A549 (cell line): Measurements from ENCODE around the gene LHFPL2. TPM values are rescaled to one million over a fixed set of nuclear protein-coding genes. Genes with fewer than 3 reads are reported as not detected.
A peak's percentile ranks its signal among the peaks of the same experiment; 100 is the strongest.

ENCODE experiments used
- ATAC-seq, 2 experiments: fragments of 200-7000 bp in 1 of 2; fragments of >200 bp in 1 of 2; cut with Nextera tagmentation in 1 of 2; cut with Tn5 transposase in 1 of 2; 3 replicates each; pipeline versions ENCODE4 v1.8.0 to v1.9.1; 2018 to 2020; ENCODE audit warnings: mild to moderate bottlenecking in 1 of 2, moderate library complexity in 1 of 2
- CTCF ChIA-PET: fragments of 300-600 bp; sonication (Branson Sonifier 250); formaldehyde crosslinking; extraction: SDS; loops from one replicate; lab custom pipeline; 2021; ENCODE audit warnings: antibody characterized with exemption, inconsistent platforms; lab: Yijun Ruan, JAX
- POLR2A ChIA-PET: fragments of 350-600 bp; formaldehyde crosslinking; extraction: SDS; loops from one replicate; lab custom pipeline; 2021; ENCODE audit warnings: antibody characterized with exemption, inconsistent platforms; lab: Yijun Ruan, JAX
- DNase-seq, 2 experiments: peaks; one replicate each; pipeline versions ENCODE4 v3.0.0 to v3.0.0-alpha.2; 2011 to 2016; ENCODE audit warnings: low read depth in 1 of 2, low spot score in 1 of 2
- FAIRE-seq: peaks from 2 replicates; lab custom pipeline; 2011; peaks lifted over from hg19 to GRCh38; lab: Jason Lieb, UNC
- H3K27ac ChIP-seq, 2 experiments: fragments of >200 bp; sonication (Bioruptor Twin); formaldehyde crosslinking; 3 replicates each; pipeline ENCODE4 v1.5.1; 2016 to 2017
- H3K4me1 ChIP-seq: fragments of >200 bp; sonication (Bioruptor Twin); formaldehyde crosslinking; 3 replicates; pipeline ENCODE4 v1.6.1; 2016
- H3K4me2 ChIP-seq: fragments of >200 bp; sonication (Bioruptor Twin); formaldehyde crosslinking; 3 replicates; pipeline ENCODE4 v1.6.1; 2016
- H3K4me3 ChIP-seq: fragments of >200 bp; sonication (Bioruptor Twin); formaldehyde crosslinking; 3 replicates; pipeline ENCODE4 v1.5.1; 2016
- H3K9me3 ChIP-seq: fragments of >200 bp; sonication (Bioruptor Twin); formaldehyde crosslinking; 3 replicates; pipeline ENCODE4 v1.6.1; 2016
- CBX8 ChIP-seq: fragments of 200-600 bp; sonication (generic); IDR thresholded peaks from 2 replicates; pipeline ENCODE4 v1.6.1; 2016
- CEBPB ChIP-seq, 2 experiments: fragments of >200 bp in 1 of 2; sonication (Bioruptor Twin) in 1 of 2; formaldehyde crosslinking in 1 of 2; IDR thresholded peaks; 2 replicates each; pipeline ENCODE4 v1.6.1; 2012 to 2016
- EHF ChIP-seq: fragments of 250-450 bp; sonication (Bioruptor Pico); IDR thresholded peaks from 2 replicates; pipeline ENCODE4 v1.5.0; 2020; ENCODE audit warnings: mild to moderate bottlenecking
- EP300 ChIP-seq, 2 experiments: fragments of >200 bp; sonication (Bioruptor Twin); formaldehyde crosslinking; IDR thresholded peaks; 2 replicates in 1 of 2; 3 replicates in 1 of 2; pipeline ENCODE4 v1.6.1; 2016 to 2017
- ESRRA ChIP-seq: fragments of 150-350 bp; IDR thresholded peaks from 2 replicates; pipeline ENCODE4 v1.6.1; 2014; ENCODE audit warnings: mild to moderate bottlenecking, low read length, borderline replicate concordance
- FOXS1 ChIP-seq: fragments of 250-450 bp; sonication (Bioruptor Pico); IDR thresholded peaks from 2 replicates; pipeline ENCODE4 v1.5.0; 2020; ENCODE audit warnings: mild to moderate bottlenecking, moderate library complexity
- HDAC2 ChIP-seq: fragments of 200-600 bp; sonication (generic); IDR thresholded peaks from 2 replicates; pipeline ENCODE4 v1.6.1; 2016
- MAFK ChIP-seq: fragments of 450-650 bp; IDR thresholded peaks from 2 replicates; pipeline ENCODE4 v1.6.1; 2014; ENCODE audit not compliant: partially characterized antibody
- MAZ ChIP-seq: fragments of 150-350 bp; IDR thresholded peaks from 2 replicates; pipeline ENCODE4 v1.6.1; 2014; ENCODE audit warnings: antibody characterized with exemption, low read depth, low read length, borderline replicate concordance
- NFE2L2 ChIP-seq: fragments of 150-350 bp; conservative IDR thresholded peaks from 2 replicates; pipeline ENCODE4 v1.6.1; 2014; ENCODE audit warnings: low read length
- NPAS2 ChIP-seq: fragments of 250-450 bp; sonication (Bioruptor Pico); IDR thresholded peaks from 2 replicates; pipeline ENCODE4 v1.8.0; 2022; ENCODE audit warnings: mild to moderate bottlenecking, moderate library complexity, borderline replicate concordance
- RAD21 ChIP-seq, 2 experiments: fragments of >200 bp in 1 of 2; sonication (Bioruptor Twin) in 1 of 2; formaldehyde crosslinking in 1 of 2; IDR thresholded peaks in 1 of 2; conservative IDR thresholded peaks in 1 of 2; 2 replicates in 1 of 2; 3 replicates in 1 of 2; pipeline ENCODE4 v1.6.1; 2012 to 2018; ENCODE audit warnings: inconsistent platforms in 1 of 2
- RARB ChIP-seq: fragments of 250-450 bp; sonication (Bioruptor Pico); IDR thresholded peaks from 2 replicates; pipeline ENCODE4 v1.8.0; 2021; ENCODE audit warnings: mild to moderate bottlenecking, moderate library complexity
- RCOR1 ChIP-seq: fragments of 150-350 bp; IDR thresholded peaks from 2 replicates; pipeline ENCODE4 v1.6.1; 2014; ENCODE audit warnings: antibody characterized with exemption, low read length, low read depth
- ZFP36 ChIP-seq: fragments of 450-650 bp; IDR thresholded peaks from 2 replicates; pipeline ENCODE4 v1.6.1; 2014; ENCODE audit warnings: borderline replicate concordance; ENCODE audit not compliant: partially characterized antibody
- ZNF302 ChIP-seq: fragments of 250-450 bp; sonication (Bioruptor Pico); IDR thresholded peaks from 2 replicates; pipeline ENCODE4 v1.9.0; 2021; ENCODE audit warnings: inconsistent platforms, mild to moderate bottlenecking, moderate library complexity
- ZSCAN20 ChIP-seq: fragments of 250-450 bp; sonication (Bioruptor Pico); IDR thresholded peaks from 2 replicates; pipeline ENCODE4 v1.8.0; 2022; ENCODE audit warnings: mild to moderate bottlenecking, moderate library complexity
- WGBS: methylation state at CpG from one replicate; pipeline ENCODE4 v1.1.6; 2017; ENCODE audit errors: missing lambda C conversion rate; 5-methylcytosine and 5-hydroxymethylcytosine counted together
- polyA plus RNA-seq, 4 experiments: library from polyadenylated mRNA; depleted of rRNA in 3 of 4; stranded (reverse); fragments of >200 nt; fragmentation: RNase III in 1 of 4; extraction: RNeasy Plus Mini Kit Qiagen cat#74134 plus additional on column Dnase treatment in 1 of 4; gene quantifications; 2 replicates in 3 of 4; 3 replicates in 1 of 4; pipeline ENCODE4 v1.2.3, GENCODE V29; 2011 to 2017
- TF ChIP-seq, protein P1 (sequence below): fragments of >200 bp; sonication (Bioruptor Twin); formaldehyde crosslinking; IDR thresholded peaks from 2 replicates; pipeline ENCODE4 v1.6.1; 2016
- TF ChIP-seq, protein P2 (sequence below): fragments of 150-350 bp; IDR thresholded peaks from 2 replicates; pipeline ENCODE4 v1.6.1; 2014; ENCODE audit warnings: low read depth, mild to moderate bottlenecking, low read length
- TF ChIP-seq, protein P3 (sequence below): fragments of 250-450 bp; sonication (Bioruptor Pico); IDR thresholded peaks from 2 replicates; pipeline ENCODE4 v1.5.0; 2021; ENCODE audit warnings: mild to moderate bottlenecking, moderate library complexity, borderline replicate concordance
- TF ChIP-seq, protein P4 (sequence below): IDR thresholded peaks from 2 replicates; pipeline ENCODE4 v1.6.1; 2012

The LHFPL2 gene
- polyA plus RNA-seq, 2 of the 4 experiments (the other 2 are of a cell fraction) = 24.9 to 41.7 TPM

DNA sequence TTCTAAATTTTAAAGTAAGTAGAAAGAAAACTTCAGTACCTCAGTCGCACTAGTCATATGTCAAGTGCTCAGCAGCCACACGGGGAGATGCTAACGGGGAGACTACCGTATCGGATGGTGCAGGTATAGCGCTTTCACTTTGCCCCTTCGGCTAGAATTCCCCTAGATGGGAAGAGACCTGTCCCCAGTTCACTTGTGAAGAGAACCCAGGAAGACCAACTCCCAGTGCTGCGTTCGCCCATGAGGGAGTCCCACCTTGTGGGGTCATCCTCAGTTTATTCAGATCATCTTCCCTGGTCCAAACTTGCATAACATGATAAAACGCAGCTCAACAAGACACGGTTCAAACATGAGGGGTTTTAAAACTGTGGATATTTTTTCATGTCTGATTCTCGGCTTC, 87.3 kb downstream of the LHFPL2 start:
- Histone ChIP-seq H3K4me3 (no peak overlapping the region), H3K27ac (no peak overlapping the region), H3K9me3 (0 out of 3 replicates have a peak, but pooled peaks cover 5% of the 10 kb centered on the region), H3K4me1 (peaks cover 3% of the 10 kb centered on the region; the same call in 1 of the 3 replicates), H3K4me2 (no peak overlapping the region)
- ATAC-seq = no peak
- DNase-seq = no peak
- ChIA-PET POLR2A (no interaction called here), CTCF (no interaction called here)
- TF ChIP-seq ZSCAN20 (CRISPR knock-in tag) = no peak
- TF ChIP-seq HDAC2 = no peak
- no peak for TF ChIP-seq MAZ
- WGBS = 91% methylated on average over 12 of the region's 12 CpGs
- peak; percentile 7 for FAIRE-seq

DNA sequence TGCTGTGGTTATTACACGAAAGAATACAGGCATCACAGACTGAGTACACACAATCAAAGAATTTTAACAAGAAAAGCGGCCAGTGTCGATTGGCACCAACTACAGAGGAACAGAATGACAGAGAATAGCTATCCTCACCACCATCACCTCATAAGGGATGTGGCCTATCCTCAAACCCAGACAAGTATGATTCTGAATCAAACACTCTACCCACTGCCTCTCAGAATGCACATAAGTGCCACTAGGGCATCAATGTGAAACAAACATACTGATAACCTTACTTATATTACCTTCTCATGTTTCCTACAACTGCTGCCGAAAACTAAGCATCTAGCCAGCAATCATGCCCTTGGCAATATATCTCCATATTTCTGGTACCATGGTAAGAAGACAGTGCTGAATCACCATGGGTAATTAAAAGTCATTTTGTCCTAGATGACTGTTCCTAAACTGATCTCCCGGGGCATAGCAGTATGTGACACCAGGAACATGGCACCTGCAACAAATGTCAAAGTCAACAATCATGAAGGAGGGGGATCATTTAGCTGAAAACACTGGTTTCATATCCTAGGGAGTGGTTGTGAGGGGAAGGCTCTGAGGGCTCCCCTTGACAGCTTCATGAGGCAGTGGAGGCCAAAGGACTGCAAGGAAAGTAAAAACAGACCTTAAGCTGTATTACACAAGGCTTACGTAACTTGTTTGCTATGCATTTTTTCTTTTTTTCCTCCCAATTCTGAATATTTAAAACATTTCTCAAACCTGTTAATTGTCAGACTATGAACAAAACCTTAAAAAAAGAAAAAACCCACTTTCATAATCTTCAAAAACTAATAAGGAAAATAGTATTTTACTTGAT, 88.3 kb downstream of the LHFPL2 start:
- ChIA-PET CTCF (no interaction called here), POLR2A (no interaction called here)
- ATAC-seq (no peak), FAIRE-seq (peak; percentile 18), DNase-seq (no peak)
- H3K9me3 ChIP-seq = no peaks in the 10 kb centered on the region
- no peaks in the 10 kb centered on the region for H3K4me1 ChIP-seq
- H3K4me3 ChIP-seq = no peak overlapping the region
- no peak overlapping the region for H3K27ac ChIP-seq
- TF ChIP-seq, protein P1, sequence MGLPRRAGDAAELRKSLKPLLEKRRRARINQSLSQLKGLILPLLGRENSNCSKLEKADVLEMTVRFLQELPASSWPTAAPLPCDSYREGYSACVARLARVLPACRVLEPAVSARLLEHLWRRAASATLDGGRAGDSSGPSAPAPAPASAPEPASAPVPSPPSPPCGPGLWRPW = no peak
- peak in 1 of 2 experiments; percentile 3; a peak in 1 of 4 replicates for TF ChIP-seq CEBPB (IDR thresholded peaks at IDR 0.05)
- no peak overlapping the region for H3K4me2 ChIP-seq
- 94% methylated on average over 6 of the region's 6 CpGs for WGBS

DNA sequence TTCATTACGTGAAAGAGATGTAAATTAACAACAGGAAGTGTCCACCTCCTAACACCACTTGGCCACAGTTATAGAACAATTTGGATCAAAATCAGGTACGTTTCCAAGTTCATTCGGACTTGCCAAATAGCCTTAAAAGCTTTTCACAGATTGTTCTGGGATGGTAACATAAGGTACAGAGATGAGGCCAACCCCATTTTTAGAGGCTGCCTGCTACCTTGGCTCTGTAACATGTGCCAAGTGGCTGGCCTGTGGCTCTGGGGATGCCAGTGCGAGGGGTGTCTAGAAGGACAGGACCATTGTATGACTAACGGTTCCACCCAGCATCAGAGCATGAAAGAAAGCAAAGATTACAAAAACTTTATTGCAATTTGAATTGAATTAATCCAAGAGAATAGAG, 91.0 kb downstream of the LHFPL2 start:
- POLR2A ChIA-PET = no interaction called here
- DNase-seq (no peak), FAIRE-seq (no peak), ATAC-seq (no peak)
- CTCF ChIA-PET = interaction anchor here (0.6 to 1.8 kb wide), 5 partner anchors 12 to 114 kb away, joined by 3 to 7 read pairs (median 4); no protein-coding TSS in a partner anchor
- Histone ChIP-seq H3K9me3 (no peaks in the 10 kb centered on the region), H3K27ac (no peak overlapping the region), H3K4me2 (no peak overlapping the region), H3K4me1 (no peaks in the 10 kb centered on the region), H3K4me3 (no peak overlapping the region)
- WGBS = 92% methylated on average over 5 of the region's 5 CpGs
- no peak for TF ChIP-seq MAFK
- no peak for TF ChIP-seq NFE2L2
- TF ChIP-seq RAD21 (conservative IDR thresholded peaks at IDR 0.05 in 1 of 2, IDR thresholded peaks at IDR 0.05 in 1 of 2) = no peak
- no peak for TF ChIP-seq MAZ

DNA sequence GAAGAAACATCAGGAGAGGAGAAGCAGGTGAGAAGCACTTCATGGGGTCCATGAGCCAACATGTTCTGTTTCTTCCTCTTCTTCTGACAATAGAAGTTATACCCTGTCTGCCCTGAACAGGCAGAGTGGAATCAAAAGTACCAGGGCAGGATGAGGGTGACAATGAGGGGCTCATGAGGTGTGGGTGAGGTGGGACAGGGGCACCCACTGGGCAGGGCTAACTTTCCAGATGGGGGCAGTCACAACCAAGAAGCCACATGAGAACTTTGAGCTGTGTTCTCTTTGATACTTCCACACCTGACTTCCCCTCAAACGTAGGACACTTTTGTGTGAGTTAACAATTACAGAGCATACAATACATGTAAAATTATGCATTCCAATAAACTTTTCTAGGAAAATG, 92.7 kb downstream of the LHFPL2 start:
- Histone ChIP-seq H3K4me2 (no peak overlapping the region), H3K4me1 (peaks cover 8% of the 10 kb centered on the region; the same call in 2 of the 3 replicates), H3K9me3 (no peaks in the 10 kb centered on the region), H3K27ac (no peak overlapping the region), H3K4me3 (no peak overlapping the region)
- ChIA-PET CTCF (interaction anchor here (0.9 to 1.8 kb wide), 2 partner anchors 23 to 78 kb away, joined by 3 to 7 read pairs; no protein-coding TSS in a partner anchor), POLR2A (no interaction called here)
- 85% methylated on average over 1 of the region's 1 CpG for WGBS
- FAIRE-seq = no peak
- TF ChIP-seq RAD21 (conservative IDR thresholded peaks at IDR 0.05 in 1 of 2, IDR thresholded peaks at IDR 0.05 in 1 of 2) (peak; percentile 17 to 21; a peak in 1 of 5 replicates), ZSCAN20 (CRISPR knock-in tag) (no peak), EP300 (IDR thresholded peaks at IDR 0.05) (no peak), ZFP36 (no peak)
- no peak for ATAC-seq
- no peak for DNase-seq

DNA sequence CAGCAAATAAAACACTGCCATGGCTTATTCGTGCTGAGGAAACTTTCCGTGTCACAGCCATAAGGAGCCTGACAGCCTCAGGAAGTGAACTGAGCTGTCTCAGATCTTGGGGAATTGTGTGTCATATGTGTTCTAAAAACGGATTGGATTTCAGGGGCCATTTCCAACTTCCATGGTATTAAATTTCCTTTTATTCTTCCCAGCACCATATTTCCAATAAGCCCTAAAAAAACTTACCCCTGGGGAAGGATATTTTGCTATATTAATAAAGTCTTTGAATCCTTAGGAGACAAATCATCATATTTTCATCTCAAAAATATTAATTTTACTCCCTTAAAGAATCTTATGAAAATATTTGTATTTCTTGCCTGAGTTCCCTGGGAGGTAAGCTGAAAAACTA, 93.9 kb downstream of the LHFPL2 start:
- H3K4me1 ChIP-seq = peaks cover 8% of the 10 kb centered on the region; the same call in 2 of the 3 replicates
- no peak for DNase-seq
- H3K4me2 ChIP-seq = no peak overlapping the region
- H3K4me3 ChIP-seq = no peak overlapping the region
- CTCF ChIA-PET = no interaction called here
- FAIRE-seq = no peak
- ATAC-seq = no peak
- POLR2A ChIA-PET = no interaction called here
- H3K9me3 ChIP-seq = no peaks in the 10 kb centered on the region
- no peak overlapping the region for H3K27ac ChIP-seq
- WGBS = 92% methylated on average over 3 of the region's 3 CpGs
- TF ChIP-seq ZNF302 (CRISPR knock-in tag) = no peak
- TF ChIP-seq, protein P2, sequence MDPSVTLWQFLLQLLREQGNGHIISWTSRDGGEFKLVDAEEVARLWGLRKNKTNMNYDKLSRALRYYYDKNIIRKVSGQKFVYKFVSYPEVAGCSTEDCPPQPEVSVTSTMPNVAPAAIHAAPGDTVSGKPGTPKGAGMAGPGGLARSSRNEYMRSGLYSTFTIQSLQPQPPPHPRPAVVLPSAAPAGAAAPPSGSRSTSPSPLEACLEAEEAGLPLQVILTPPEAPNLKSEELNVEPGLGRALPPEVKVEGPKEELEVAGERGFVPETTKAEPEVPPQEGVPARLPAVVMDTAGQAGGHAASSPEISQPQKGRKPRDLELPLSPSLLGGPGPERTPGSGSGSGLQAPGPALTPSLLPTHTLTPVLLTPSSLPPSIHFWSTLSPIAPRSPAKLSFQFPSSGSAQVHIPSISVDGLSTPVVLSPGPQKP = no peak
- TF ChIP-seq, protein P3, sequence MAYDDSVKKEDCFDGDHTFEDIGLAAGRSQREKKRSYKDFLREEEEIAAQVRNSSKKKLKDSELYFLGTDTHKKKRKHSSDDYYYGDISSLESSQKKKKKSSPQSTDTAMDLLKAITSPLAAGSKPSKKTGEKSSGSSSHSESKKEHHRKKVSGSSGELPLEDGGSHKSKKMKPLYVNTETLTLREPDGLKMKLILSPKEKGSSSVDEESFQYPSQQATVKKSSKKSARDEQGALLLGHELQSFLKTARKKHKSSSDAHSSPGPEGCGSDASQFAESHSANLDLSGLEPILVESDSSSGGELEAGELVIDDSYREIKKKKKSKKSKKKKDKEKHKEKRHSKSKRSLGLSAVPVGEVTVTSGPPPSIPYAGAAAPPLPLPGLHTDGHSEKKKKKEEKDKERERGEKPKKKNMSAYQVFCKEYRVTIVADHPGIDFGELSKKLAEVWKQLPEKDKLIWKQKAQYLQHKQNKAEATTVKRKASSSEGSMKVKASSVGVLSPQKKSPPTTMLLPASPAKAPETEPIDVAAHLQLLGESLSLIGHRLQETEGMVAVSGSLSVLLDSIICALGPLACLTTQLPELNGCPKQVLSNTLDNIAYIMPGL (CRISPR knock-in tag) = no peak
- no peak for TF ChIP-seq RARB (CRISPR knock-in tag)
- TF ChIP-seq ESRRA = no peak
- TF ChIP-seq CEBPB (IDR thresholded peaks at IDR 0.05) = no peak
- TF ChIP-seq CBX8 = no peak
- no peak for TF ChIP-seq RCOR1
- no peak for TF ChIP-seq NPAS2 (CRISPR knock-in tag)
- TF ChIP-seq FOXS1 (CRISPR knock-in tag) = no peak
- TF ChIP-seq EHF (CRISPR knock-in tag) = no peak
- TF ChIP-seq, protein P4, sequence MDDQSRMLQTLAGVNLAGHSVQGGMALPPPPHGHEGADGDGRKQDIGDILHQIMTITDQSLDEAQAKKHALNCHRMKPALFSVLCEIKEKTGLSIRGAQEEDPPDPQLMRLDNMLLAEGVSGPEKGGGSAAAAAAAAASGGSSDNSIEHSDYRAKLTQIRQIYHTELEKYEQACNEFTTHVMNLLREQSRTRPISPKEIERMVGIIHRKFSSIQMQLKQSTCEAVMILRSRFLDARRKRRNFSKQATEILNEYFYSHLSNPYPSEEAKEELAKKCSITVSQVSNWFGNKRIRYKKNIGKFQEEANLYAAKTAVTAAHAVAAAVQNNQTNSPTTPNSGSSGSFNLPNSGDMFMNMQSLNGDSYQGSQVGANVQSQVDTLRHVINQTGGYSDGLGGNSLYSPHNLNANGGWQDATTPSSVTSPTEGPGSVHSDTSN = no peak
- TF ChIP-seq ZSCAN20 (CRISPR knock-in tag) = no peak
